KOPT-K1 (cell line): ENCODE measurements around the gene POLD2.

Experiments used
- H3K27ac ChIP-seq: fragments of 200-600 bp; sonication (generic); 2 replicates; pipeline ENCODE4 v1.5.1; 2016; ENCODE audit warnings: antibody characterized with exemption, mild to moderate bottlenecking, low read depth, low read length; ENCODE audit not compliant: poor library complexity, severe bottlenecking
- H3K36me3 ChIP-seq: fragments of 200-600 bp; sonication (generic); 2 replicates; pipeline ENCODE4 v1.5.1; 2017; ENCODE audit warnings: antibody characterized with exemption, mild to moderate bottlenecking, low read length, moderate library complexity; ENCODE audit not compliant: insufficient read depth
- H3K9me3 ChIP-seq: fragments of 200-600 bp; sonication (generic); 2 replicates; pipeline ENCODE4 v1.5.1; 2017; ENCODE audit warnings: antibody characterized with exemption, low read length, mild to moderate bottlenecking; ENCODE audit not compliant: insufficient read depth, poor library complexity, severe bottlenecking

POLD2 gene

DNA sequence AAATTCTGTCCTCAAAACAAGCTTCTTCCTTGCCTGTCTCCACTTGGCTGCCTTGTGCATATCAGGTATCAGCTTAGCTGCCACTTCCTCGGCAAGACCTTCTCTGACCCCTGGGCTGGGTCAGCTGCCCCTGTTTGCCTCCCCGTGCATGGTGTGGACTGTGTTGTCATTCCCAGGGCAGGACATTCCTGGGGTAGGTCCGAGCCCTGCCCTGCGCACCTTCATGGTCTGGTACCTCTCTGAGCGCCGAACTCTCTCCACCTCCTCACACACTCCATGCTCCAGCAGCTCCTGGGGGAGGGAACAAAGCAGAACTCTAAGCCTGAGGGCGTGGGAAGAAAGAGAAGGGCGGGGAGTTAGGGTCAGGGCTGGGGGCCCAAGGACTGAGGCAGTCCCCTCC, 44.8 kb downstream of the POLD2 start:
- Histone ChIP-seq H3K9me3 (no peaks in the 10 kb centered on the region), H3K36me3 (peaks cover 76% of the 10 kb centered on the region), H3K27ac (peak overlapping the region; percentile 100)

DNA sequence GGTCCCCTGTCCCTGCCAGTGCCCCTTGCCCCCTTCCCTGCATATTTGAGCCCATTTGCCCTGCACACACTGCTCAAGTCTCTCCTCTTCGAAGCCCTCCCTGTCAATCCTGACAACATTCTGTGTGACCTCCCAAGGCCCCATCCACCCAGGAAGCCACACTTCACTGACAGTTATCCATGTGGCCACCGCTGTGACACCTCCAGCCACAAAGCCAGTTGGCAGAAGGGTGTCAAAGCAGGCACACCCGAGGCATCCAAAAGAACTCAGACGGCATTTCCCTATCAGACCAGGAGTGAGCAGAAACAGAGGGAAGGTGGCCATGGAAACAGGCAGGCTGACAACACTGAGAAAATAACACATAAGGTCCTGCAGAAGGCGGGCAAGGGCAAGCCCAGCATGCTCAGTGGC, 45.7 kb downstream of the POLD2 start:
- Histone ChIP-seq H3K36me3 (peaks cover 84% of the 10 kb centered on the region), H3K27ac (peak overlapping the region; percentile 100), H3K9me3 (no peaks in the 10 kb centered on the region)

DNA sequence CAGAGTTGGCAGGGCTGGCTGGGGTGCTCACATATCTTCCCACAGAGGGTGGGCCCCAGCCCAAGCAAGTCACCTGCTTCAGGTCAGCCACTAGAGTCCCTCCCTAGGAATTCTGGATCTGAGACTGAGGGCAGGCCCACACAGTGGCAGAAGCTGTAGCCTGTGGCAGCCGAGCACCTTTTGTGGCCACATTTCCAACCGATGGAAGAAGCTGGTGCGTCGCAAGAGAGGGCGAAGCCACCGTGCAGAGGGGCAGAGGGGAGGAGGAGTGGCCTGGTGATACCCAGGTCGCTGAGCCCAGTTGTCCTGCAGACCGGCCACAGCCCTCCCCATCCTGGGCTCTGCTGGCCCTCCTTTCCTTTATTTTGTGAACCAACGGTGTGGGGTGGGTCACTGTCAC, 46.3 kb downstream of the POLD2 start:
- Histone ChIP-seq H3K36me3 (peaks cover 90% of the 10 kb centered on the region), H3K9me3 (no peaks in the 10 kb centered on the region), H3K27ac (peak overlapping the region; percentile 100)

DNA sequence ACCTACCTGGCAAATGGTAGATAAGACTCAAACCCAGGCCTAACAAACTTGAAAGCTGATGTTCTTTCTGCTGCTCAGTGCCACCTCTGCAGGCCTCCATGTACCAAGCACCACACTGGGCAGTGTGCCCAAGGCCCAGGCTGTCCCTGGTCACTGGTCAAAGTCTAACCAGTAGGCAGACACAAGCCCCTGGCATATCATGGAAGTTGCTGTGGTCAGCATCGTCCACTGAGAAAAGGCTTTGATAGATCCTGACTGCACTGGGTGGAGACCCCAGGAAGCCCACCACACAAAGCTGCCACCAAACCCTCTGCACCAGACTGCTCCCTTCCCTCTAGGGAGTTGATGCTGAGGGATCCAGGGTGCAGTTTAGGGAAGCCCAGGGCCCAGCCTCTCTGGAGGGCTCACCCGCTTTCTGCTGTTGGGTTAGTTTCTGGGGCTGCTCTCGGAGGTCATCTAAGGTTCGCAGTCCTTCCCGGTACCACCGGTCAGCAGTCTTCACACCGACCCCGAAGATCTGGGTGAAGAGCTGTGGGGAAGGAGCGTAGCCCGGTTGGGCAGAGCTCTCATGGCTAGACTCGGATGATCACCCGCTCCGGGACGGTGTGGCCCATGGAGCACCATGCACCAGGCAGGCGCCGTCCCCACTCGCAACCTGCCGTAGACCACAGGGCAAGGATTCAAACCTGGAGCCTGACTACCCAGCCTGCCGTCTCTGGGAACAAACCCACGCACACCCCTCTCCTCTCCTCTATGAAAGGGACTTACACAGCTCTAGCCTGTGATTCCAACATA, 47.0 kb downstream of the POLD2 start:
- H3K36me3 ChIP-seq, result peaks cover 98% of the 10 kb centered on the region
- peak overlapping the region; percentile 100 for H3K27ac ChIP-seq
- no peaks in the 10 kb centered on the region for H3K9me3 ChIP-seq

DNA sequence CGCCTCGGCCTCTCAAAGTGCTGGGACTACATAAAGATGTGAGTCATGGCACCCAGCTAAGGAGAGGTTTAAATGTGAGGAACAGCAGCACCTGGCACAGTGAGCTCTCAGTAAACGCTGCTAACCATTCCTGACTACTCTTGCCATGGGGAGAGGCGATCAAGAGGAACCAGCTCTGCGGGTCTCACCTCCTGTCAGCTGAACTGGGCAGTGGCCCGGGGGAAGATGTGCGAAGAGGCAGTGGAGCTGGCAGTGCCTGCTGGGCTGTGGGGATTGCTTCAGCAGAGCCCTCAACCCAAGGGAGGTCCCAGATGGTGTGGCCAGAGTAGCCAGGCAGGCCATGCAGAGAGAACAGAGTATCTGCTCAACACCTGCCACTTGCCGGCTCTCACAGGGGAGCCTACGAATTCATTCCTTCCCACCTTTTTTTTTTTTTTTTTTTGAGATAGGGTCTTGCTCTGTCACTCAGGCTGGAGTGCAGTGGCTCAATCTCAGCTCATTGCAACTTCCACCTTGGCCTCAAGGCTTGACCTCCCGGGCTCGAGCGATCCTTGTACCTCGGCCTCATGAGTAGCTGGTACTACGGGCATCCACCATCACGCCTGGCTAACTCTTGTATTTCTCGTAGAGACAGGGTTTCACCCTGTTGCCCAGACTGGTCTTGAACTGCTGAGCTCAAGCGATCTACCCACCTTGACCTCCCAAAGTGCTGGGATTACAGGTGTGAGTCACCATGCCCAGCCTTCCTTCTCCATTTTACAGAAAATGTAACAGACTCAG, 47.9 kb downstream of the POLD2 start:
- H3K36me3 ChIP-seq, result peaks cover 100% of the 10 kb centered on the region
- H3K27ac ChIP-seq, result peak overlapping the region; percentile 100

DNA sequence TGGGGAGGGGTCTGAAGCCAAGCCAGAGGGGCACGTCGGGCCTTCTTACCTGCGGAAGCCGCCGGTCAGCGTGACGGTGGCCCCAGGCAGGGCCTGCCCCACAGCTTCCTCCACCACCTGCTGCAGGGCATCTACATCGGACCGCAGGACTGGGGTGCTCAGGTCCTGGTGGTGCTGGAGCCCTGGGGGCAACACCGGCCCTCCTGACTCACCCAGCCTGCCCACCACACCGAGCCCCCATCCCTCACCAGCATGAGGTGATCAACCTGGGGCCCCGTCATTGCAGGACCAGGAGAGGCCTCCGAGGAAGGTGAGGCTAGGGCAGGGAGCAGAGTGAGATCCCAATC, 49.0 kb downstream of the POLD2 start:
- Histone ChIP-seq H3K36me3 (peaks cover 96% of the 10 kb centered on the region), H3K9me3 (no peaks in the 10 kb centered on the region), H3K27ac (peak overlapping the region; percentile 100)

More for the DNA sequence above, 47.9 kb downstream of the POLD2 start:
- no peaks in the 10 kb centered on the region for H3K9me3 ChIP-seq

DNA sequence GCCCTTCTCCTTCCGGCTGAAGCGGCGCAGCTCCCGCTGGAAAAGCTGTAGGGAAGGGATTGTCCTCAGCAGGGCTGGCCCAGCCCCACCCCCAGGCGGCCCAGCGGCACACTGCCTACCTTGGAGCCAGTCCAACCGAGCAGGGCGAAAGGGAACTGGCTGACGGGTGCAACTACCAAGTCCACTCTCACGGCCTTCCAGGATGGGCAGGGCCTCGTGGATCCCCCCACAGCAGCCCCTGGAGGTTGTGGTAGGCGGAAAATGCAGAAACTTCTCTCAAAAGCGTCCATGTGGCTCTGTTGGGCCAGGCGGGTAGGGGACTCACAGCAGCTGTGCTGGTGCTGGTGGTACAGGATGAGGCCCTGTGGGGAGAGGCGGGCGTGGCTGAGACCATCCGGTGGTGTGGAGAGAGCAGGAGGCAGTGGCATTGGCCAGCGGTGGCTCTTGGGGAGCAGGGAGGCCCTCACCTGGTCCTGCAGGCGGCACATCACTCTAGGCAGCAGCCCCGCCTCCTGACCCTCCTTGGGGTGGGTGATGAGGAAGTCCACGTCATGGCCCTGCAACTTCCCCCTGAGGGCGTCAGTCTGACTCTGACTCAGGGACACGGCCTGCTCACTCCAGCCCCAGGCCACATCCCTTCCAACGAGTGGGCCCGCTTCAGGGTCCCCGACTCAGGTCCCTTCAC, 49.5 kb downstream of the POLD2 start:
- H3K27ac ChIP-seq, result peak overlapping the region; percentile 100
- H3K36me3 ChIP-seq, result peaks cover 92% of the 10 kb centered on the region
- no peaks in the 10 kb centered on the region for H3K9me3 ChIP-seq

DNA sequence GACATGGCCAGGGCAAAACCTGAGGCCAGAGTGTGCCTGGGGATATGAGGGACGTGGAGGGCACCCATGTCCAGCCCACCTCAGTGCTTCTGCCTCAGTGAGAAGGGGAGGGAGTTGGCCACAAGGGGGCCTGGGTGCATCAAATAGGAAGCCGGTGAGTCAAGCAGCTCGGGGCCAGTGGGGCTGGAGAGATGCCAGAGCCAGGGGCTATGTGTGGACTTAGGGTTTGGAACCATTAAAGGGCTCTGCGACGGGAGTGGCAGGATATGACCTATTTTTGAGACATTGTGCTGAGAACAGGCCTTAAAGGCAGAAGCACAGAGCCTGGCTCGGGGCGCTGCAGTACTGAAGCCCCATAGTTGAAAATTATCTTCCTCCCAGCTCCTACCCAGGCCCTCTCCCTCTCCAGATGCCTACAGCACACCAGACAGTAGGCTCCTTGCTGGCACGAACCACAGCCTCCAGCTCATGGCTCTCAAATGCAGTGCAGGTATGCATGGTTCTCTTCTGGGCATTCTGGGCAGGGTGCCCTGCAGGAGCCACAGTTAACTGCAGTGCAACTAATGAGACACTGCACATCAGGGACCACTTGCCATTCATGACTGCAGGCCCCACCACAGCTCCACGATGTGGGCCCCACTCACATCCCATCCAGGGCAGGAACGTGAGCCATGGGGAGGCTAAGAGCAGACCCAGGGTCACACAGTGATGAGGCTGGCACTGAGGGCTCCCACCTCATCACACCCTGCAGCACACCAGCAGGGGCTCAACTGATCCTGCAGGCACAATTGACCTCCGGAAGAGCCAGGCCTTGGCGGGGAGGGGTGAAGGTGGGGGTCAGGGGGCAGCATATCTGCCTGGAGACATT, 50.8 kb downstream of the POLD2 start:
- Histone ChIP-seq H3K9me3 (no peaks in the 10 kb centered on the region), H3K27ac (peak overlapping the region; percentile 100), H3K36me3 (peaks cover 89% of the 10 kb centered on the region)

DNA sequence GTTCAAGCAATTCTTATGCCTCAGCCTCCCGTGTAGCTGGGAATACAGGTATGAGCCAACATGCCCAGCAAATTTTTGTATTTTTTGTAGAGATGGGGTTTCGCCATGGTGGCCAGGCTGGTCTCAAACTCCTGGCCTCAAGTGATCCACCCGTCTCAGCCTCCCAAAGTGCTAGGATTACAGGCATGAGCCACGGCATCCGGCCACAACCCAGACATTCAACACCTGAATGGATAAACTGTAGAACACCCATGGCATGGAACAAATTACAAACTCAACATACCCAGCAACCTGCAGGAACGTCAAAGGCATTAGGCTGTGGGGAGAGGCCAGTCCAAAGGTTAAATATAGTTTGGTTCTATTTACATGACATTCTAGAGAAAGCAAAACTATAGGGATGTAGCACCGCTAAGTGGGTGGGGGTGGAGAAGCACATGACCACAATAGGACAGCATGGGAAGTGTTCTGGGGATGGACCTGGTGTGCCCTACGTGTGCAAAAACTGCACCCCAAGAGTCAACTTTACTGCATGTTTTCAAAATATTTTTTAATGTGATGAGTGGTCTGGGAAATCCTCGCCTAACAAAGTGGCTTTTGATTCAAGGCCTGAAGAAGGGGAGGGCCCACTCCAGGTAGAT, 51.5 kb downstream of the POLD2 start:
- H3K9me3 ChIP-seq, result no peaks in the 10 kb centered on the region
- H3K27ac ChIP-seq, result peak overlapping the region; percentile 100
- peaks cover 83% of the 10 kb centered on the region for H3K36me3 ChIP-seq

DNA sequence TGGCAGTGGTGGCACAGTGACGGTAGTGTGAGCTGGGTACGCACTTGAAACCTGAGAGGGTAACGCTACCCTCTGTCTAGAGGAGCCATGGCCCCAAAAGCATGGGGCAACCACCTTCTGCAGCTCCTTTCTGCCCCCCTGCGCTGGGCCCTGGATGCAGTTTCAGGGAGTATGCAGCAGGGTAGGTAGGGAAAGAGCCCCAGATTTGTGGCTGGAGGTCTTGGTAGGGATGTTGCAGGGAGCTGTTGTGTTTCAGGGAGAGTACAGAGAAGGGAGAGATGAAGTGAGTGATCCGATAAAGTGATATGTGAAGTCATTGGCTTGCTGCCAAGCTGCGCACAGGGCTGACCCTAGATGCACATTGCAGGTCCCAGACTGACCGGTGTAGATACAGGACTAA, 55.3 kb downstream of the POLD2 start:
- no peaks in the 10 kb centered on the region for H3K9me3 ChIP-seq
- peaks cover 46% of the 10 kb centered on the region for H3K36me3 ChIP-seq
- peak overlapping the region; percentile 62 for H3K27ac ChIP-seq

DNA sequence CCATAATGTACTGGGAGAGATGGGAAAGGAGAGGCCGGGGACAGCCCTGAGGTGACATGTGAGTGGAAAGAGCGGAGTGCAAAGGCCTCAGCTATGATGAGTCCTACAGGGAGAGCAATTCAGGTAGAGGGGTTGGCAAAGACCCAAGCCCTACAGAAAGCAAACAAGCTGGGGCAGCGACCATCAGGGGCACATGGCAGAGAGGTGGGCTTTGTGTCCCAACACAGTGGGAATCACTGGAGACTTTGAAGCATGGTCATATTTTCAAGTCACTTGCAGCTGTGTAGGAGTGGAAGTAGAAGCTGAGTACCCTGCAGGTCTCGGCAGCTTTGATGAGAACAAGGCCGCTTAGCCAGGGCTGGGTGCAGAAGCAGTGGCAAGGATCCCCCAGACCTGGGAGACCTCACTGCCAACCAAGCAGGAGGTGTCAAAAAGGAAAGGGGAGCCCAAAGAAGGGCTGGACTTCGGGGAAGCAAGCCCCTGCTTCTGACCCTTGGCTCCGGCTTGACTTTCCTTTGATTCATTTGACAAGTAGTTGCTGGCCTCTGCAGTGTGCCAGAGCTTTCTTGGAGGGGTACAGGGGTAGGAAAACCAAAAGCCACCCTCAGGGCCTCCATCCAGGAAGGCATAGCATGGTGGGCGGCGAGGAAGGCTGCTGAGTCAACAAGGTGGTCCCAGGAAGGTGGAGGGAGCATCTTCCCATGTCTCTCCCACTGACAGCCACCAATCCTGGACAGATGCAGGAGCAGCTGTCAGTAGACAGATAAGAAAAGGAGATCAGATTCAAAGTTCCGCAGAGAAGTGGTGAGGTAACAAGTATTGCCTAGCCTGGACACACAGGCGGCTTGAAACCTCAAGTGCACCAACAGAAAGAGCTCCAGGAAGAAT, 56.0 kb downstream of the POLD2 start:
- peak overlapping the region; percentile 62 for H3K27ac ChIP-seq
- peaks cover 46% of the 10 kb centered on the region for H3K36me3 ChIP-seq
- no peaks in the 10 kb centered on the region for H3K9me3 ChIP-seq

DNA sequence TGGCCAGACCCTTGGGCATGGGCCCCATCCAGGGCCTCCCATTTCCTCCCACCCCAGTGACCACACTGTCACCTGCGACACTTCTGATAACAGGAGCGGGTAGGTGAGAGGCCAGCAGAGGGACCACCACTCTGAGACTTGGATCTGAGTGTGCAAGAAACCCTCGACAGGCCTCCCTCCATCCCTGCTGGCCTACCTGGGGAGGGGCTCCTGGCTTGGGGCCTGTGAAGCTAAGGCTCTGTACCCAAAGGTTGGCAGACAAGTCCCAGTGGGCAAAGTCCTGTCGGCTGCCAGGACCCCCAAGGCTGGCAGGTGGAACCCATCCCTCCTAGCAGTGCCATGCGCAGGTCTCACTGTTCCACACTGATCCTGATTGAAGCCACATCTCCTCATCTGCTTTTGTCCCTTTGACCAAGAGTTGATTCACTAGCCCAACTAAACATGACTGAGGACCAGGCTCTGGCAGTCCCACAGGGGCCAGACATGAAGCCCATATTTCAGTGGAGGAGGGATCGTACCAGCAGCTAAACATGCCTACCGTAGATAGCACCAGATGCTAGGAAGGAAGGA, 56.8 kb downstream of the POLD2 start:
- Histone ChIP-seq H3K9me3 (no peaks in the 10 kb centered on the region), H3K36me3 (peaks cover 46% of the 10 kb centered on the region), H3K27ac (peak overlapping the region; percentile 62)

DNA sequence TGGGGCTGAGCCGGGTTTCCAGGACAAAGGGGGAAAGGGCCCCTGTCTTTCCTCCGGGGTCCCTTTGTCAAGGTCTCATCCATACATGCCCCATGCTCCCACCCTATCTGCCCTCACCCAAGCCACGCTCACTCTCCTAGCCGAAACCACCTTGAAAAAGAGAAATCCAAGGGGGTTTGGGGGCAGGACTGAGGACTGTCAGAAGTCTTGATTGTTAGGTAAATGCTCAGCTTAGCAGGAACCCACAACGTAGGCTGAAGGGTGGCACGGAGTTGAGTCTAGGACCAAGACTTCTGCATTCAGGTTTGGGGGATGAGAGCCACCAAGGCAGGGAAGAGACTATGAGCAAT, 57.3 kb downstream of the POLD2 start:
- Histone ChIP-seq H3K9me3 (no peaks in the 10 kb centered on the region), H3K36me3 (peaks cover 46% of the 10 kb centered on the region), H3K27ac (peak overlapping the region; percentile 62)
